ENCODE measurements around the gene EIF3D.

Gene EIF3D

GRCh38 chr22:36506637-36507517 is 22.1 kb downstream of the EIF3D start, which contains the start of gene FOXRED2:
FOXRED2 (minus strand) TSS chr22:36507040; CDS start chr22:36506422, 618 bp downstream.
- DNase-seq = peak; percentile 96

GRCh38 chr22:36505998-36506635 is 22.8 kb downstream of the EIF3D start:
- no peak for DNase-seq

- no peak for DNase-seq
Measured at GRCh38 chr22:36497910-36498665, 30.9 kb downstream of the EIF3D start.

- DNase-seq = peak; percentile 86
Measured at GRCh38 chr22:36493690-36494110, 35.3 kb downstream of the EIF3D start.

GRCh38 chr22:36492109-36492508 is 36.9 kb downstream of the EIF3D start:
- DNase-seq = no peak

- no peak for DNase-seq
Measured at GRCh38 chr22:36491155-36491554, 37.8 kb downstream of the EIF3D start.

GRCh38 chr22:36486619-36487384 is 42.2 kb downstream of the EIF3D start:
- peak; percentile 68 for DNase-seq

GRCh38 chr22:36481393-36482168 is 47.4 kb downstream of the EIF3D start, which contains the start of gene TXN2:
TXN2 (minus strand) TSS chr22:36481640; CDS start chr22:36480837, 803 bp downstream.
- DNase-seq = peak; percentile 99

- DNase-seq = no peak
Measured at GRCh38 chr22:36480941-36481392, 48.0 kb downstream of the EIF3D start.

GRCh38 chr22:36478966-36479365 is 50.0 kb downstream of the EIF3D start:
- DNase-seq = peak; percentile 81

- DNase-seq = no peak
Measured at GRCh38 chr22:36475341-36475740, 53.6 kb downstream of the EIF3D start.

GRCh38 chr22:36472689-36473088 is 56.3 kb downstream of the EIF3D start:
- no peak for DNase-seq

- DNase-seq = no peak
Measured at GRCh38 chr22:36471341-36471821, 57.6 kb downstream of the EIF3D start.

- DNase-seq = no peak
Measured at GRCh38 chr22:36470994-36471331, 58.0 kb downstream of the EIF3D start.

- peak; percentile 95 for DNase-seq
Measured at GRCh38 chr22:36470162-36470993, 58.6 kb downstream of the EIF3D start.

- no peak for DNase-seq
Measured at GRCh38 chr22:36469094-36469710, 59.8 kb downstream of the EIF3D start.

- peak; percentile 95 for DNase-seq
Measured at GRCh38 chr22:36467946-36468345, 61.0 kb downstream of the EIF3D start.

- peak; percentile 57 for DNase-seq
Measured at GRCh38 chr22:36467042-36467810, 61.7 kb downstream of the EIF3D start.

GRCh38 chr22:36466258-36466657 is 62.7 kb downstream of the EIF3D start:
- DNase-seq = no peak

Data from hematopoietic multipotent progenitor cell treated with erythropoietin and hydrocortisone succinate and interleukin-3 and kit ligand, for 4 days (in vitro differentiated cells).